Measurements from ENCODE around the gene FAM131A.

DNA sequence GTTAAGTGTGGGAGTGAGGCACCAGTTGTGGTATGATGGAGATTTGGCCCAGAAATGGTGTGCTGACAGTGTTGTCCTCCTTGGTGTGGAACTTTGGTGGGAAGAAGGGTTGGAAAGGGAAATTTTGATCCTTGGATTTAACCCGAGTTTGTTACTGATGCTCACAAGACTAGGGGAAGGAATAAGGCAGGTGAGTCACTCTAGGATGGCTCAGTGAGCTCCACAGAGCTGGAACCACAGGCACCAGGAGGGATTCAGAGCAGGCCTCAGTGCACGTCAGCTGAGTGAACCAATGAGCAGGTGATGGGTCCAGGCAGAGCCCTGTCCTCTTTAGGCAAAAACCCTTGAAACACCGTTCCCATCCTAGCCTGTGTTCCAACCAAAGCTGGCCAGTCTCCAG, 53.9 kb downstream of the FAM131A start:
- TF ChIP-seq ZBTB21 (CRISPR knock-in tag; IDR thresholded peaks at IDR 0.05; ENCODE audit: borderline replicate concordance) (no peak), ATF1 (CRISPR knock-in tag; IDR thresholded peaks at IDR 0.05) (no peak), TEAD4 (CRISPR knock-in tag; IDR thresholded peaks at IDR 0.05) (no peak), ZNF317 (CRISPR knock-in tag; IDR thresholded peaks at IDR 0.05; ENCODE audit: borderline replicate concordance, low read depth) (no peak), FOXJ3 (CRISPR knock-in tag; IDR thresholded peaks at IDR 0.05; ENCODE audit: borderline replicate concordance) (no peak), SP1 (CRISPR knock-in tag; conservative IDR thresholded peaks at IDR 0.05) (no peak)
- TF ChIP-seq, protein P1, sequence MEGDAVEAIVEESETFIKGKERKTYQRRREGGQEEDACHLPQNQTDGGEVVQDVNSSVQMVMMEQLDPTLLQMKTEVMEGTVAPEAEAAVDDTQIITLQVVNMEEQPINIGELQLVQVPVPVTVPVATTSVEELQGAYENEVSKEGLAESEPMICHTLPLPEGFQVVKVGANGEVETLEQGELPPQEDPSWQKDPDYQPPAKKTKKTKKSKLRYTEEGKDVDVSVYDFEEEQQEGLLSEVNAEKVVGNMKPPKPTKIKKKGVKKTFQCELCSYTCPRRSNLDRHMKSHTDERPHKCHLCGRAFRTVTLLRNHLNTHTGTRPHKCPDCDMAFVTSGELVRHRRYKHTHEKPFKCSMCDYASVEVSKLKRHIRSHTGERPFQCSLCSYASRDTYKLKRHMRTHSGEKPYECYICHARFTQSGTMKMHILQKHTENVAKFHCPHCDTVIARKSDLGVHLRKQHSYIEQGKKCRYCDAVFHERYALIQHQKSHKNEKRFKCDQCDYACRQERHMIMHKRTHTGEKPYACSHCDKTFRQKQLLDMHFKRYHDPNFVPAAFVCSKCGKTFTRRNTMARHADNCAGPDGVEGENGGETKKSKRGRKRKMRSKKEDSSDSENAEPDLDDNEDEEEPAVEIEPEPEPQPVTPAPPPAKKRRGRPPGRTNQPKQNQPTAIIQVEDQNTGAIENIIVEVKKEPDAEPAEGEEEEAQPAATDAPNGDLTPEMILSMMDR (IDR thresholded peaks at IDR 0.05), result no peak
- TF ChIP-seq, protein P2, sequence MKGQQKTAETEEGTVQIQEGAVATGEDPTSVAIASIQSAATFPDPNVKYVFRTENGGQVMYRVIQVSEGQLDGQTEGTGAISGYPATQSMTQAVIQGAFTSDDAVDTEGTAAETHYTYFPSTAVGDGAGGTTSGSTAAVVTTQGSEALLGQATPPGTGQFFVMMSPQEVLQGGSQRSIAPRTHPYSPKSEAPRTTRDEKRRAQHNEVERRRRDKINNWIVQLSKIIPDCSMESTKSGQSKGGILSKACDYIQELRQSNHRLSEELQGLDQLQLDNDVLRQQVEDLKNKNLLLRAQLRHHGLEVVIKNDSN (CRISPR knock-in tag; IDR thresholded peaks at IDR 0.05), result no peak
- TF ChIP-seq, protein P3, sequence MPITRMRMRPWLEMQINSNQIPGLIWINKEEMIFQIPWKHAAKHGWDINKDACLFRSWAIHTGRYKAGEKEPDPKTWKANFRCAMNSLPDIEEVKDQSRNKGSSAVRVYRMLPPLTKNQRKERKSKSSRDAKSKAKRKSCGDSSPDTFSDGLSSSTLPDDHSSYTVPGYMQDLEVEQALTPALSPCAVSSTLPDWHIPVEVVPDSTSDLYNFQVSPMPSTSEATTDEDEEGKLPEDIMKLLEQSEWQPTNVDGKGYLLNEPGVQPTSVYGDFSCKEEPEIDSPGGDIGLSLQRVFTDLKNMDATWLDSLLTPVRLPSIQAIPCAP (CRISPR knock-in tag; IDR thresholded peaks at IDR 0.05), result no peak
- TF ChIP-seq, protein P4, sequence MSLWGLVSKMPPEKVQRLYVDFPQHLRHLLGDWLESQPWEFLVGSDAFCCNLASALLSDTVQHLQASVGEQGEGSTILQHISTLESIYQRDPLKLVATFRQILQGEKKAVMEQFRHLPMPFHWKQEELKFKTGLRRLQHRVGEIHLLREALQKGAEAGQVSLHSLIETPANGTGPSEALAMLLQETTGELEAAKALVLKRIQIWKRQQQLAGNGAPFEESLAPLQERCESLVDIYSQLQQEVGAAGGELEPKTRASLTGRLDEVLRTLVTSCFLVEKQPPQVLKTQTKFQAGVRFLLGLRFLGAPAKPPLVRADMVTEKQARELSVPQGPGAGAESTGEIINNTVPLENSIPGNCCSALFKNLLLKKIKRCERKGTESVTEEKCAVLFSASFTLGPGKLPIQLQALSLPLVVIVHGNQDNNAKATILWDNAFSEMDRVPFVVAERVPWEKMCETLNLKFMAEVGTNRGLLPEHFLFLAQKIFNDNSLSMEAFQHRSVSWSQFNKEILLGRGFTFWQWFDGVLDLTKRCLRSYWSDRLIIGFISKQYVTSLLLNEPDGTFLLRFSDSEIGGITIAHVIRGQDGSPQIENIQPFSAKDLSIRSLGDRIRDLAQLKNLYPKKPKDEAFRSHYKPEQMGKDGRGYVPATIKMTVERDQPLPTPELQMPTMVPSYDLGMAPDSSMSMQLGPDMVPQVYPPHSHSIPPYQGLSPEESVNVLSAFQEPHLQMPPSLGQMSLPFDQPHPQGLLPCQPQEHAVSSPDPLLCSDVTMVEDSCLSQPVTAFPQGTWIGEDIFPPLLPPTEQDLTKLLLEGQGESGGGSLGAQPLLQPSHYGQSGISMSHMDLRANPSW (CRISPR knock-in tag; conservative IDR thresholded peaks at IDR 0.05; ENCODE audit: low read depth), result no peak
- TF ChIP-seq, protein P5, sequence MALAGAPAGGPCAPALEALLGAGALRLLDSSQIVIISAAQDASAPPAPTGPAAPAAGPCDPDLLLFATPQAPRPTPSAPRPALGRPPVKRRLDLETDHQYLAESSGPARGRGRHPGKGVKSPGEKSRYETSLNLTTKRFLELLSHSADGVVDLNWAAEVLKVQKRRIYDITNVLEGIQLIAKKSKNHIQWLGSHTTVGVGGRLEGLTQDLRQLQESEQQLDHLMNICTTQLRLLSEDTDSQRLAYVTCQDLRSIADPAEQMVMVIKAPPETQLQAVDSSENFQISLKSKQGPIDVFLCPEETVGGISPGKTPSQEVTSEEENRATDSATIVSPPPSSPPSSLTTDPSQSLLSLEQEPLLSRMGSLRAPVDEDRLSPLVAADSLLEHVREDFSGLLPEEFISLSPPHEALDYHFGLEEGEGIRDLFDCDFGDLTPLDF (CRISPR knock-in tag; IDR thresholded peaks at IDR 0.05), result no peak
- TF ChIP-seq, protein P6, sequence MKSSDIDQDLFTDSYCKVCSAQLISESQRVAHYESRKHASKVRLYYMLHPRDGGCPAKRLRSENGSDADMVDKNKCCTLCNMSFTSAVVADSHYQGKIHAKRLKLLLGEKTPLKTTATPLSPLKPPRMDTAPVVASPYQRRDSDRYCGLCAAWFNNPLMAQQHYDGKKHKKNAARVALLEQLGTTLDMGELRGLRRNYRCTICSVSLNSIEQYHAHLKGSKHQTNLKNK (CRISPR knock-in tag; IDR thresholded peaks at IDR 0.05), result no peak

Measured in WTC11 (cell line).